GM18909 (cell line): Measurements from ENCODE around the gene PODNL1.
"Not testable (repeated sequence)": the region's sequence is repeated elsewhere in the genome, so short reads cannot be mapped to it uniquely, and the experiment has no call there.

Experiments used
- ATAC-seq: cut with Tn5 transposase; IDR thresholded peaks from one replicate; pipeline ENCODE4 v1.9.1; 2021; ENCODE audit warnings: mild to moderate bottlenecking; ENCODE audit not compliant: unreplicated experiment, poor library complexity

The PODNL1 gene

DNA sequence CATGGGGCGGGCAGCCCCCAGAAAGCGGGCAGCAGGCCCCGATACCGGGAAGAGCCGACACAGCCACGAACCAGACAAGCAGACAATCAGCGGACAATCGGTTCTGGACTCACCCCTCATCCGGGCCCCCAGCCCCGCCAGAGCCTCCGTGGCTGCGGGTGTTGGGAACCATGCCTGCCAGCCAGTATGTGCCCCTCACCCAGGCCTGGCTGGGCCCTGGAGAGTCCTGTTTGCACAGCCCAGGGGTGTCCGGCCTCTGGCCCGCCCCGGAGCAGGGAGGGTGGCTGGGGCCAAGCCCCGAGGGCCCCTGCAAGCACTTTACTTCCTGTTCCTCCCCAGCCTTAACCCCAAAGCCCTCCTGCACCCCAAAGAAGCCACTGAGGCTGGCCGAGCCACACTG, 7.8 kb downstream of the PODNL1 start:
- no peak for ATAC-seq

DNA sequence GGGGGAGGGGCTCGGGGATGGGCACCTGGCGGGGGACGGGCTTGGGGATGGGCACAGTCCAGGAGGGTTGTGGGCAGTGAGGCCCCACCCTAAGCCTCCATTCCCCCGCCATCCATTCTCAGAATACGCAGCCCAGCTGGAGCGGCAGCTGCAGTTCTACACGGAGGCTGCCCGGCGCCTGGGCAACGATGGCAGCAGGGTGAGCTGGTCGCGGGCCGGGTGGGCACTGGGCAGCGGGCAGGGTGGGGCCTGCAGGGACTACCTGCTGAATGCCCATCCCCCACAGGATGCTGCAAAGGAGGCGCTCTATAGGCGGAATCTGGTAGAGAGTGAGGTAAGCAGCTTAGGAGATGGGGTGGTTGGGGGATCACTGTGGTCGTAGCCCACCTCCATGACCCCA, 8.3 kb downstream of the PODNL1 start:
- no peak for ATAC-seq

DNA sequence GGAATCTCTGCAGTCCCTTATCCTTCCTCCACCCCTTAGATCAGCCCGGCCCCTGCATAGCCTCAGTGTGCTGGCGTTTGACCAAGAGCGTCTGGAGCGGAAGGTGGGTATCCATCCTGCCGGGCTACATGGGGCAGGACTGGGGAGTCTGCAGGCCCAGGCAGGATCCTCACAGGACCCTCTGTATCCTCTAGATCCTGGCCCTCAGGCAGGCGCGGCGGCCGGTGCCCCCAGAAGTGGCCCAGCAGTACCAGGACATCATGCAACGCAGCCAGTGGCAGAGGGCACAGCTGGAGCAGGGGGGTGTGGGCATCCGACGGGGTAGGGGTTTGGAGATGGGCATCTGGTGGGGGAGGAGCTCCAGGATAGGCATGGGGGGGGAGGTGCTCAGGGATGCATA, 8.9 kb downstream of the PODNL1 start:
- no peak for ATAC-seq

DNA sequence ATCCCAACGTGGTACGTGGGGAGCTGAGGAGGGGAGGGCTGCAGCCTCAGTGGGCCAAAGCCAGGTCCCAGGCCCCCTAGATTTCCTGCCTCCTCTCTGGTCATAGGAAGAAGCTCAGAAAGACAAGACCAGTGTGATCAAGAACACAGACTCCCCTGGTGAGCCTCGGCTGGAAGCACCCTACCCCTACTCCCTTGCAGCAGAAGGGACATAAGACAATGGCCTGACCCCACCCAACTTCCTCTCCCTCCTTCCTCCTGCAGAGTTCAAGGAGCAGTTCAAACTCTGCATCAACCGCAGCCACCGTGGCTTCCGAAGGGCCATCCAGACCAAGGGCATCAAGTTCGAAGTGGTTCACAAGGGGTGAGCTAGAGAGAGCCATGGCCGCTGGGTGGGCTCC, 11.5 kb downstream of the PODNL1 start:
- ATAC-seq, result no peak

DNA sequence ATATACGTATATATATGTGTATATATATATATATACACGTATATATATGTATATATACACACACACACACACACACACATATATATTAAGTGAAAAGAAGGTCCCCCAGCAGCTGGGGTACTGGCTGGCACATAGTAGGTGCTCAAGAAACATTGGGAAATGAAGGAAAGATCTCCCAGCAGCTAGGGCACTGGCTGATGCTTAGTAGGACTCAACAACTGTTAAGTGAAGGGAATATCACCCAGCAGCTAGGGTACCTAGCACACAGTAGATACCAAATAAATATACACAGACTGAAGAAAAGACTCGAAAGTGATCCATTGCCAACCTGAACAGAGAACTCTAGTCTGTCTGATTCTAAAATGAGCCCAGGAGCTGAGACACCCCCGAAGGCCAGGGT, 12.2 kb downstream of the PODNL1 start:
- no peak for ATAC-seq

DNA sequence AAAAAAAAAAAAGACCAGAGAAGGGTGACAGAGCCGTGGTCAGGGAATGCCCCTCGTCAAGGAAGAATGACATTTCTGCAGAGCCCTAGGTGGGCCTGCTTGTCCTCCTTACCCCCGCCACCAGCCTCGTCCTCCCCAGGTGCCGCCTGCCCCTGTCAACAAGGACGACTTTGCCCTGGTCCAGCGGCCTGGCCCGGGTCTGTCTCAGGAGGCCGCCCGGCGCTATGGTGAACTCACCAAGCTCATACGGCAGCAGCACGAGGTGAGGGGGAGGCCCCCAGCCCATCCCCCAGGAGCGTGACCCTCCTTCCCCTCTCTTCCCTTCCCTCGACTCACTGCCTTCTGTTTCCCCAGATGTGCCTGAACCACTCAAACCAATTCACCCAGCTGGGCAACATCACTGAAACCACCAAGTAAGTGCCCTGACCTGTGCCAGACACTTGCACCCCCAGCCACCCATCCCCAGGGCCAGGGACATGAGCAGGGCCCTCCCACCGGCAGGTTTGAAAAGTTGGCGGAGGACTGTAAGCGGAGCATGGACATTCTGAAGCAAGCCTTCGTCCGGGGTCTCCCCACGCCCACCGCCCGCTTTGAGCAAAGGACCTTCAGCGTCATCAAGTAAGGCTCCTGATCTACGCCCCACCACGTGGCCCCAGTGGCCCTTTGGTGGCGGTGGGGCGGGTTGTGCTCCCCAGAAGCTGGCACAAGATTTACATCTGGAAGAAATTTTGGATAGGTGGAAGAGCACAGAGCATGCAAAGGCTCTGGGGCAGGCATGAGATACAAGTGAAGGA, 14.8 kb downstream of the PODNL1 start:
- ATAC-seq, result no peak

DNA sequence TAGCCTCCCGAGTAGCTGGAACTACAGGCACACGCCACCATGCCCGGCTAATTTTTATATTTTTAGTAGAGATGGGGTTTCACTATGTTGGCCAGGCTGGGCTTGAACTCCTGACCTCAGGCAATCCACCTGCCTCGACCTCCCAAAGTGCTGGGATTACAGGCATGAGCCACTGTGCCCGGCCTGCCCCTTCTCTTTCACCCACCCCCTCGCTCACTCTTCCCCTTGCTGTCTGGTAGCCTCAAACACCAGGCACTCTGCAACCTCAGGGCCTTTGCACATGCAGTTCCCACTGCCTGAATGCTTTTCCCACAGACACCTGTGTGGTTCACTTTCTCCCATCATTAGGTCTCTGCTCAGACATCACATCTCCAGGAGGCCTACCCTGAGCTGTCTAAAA, 16.1 kb downstream of the PODNL1 start:
- ATAC-seq, result not testable (repeated sequence)

DNA sequence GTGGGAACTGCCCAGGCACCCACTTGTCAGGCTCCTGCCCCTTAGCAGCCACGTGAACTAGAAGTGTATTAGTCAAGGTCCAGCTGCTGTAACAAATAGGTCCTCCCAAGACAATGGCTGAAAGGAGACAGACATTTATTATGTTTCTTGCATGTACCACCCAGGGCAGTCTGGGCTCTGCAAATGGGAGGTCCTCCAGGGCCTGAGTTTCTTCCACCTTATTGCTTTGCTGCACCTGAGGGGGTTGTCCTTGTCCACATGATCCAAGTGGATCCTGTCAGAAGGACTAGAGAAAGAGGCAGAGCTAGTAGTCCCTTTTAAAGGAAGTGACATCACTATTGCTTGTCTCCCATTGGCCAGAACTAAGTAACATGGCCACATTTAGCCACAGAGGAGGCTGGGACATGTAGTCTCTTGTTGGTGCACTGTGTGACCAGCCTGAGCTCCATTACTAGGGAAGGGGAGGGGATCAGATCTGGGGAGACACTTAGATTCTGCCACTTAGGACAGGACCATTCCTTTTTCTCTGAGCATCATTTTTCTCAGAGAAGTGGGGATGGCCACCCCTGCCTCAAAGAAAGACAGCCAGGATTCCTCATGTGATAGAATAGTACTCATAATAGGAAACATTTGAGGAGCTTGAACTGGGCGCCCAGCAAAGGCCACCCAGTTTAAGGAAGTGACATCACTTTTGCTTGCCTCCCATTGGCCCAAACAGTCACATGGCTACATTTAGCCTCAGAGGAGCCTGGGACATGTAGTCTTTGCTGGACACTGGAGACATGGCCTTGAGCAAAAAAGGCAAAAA, 17.1 kb downstream of the PODNL1 start:
- no peak for ATAC-seq

DNA sequence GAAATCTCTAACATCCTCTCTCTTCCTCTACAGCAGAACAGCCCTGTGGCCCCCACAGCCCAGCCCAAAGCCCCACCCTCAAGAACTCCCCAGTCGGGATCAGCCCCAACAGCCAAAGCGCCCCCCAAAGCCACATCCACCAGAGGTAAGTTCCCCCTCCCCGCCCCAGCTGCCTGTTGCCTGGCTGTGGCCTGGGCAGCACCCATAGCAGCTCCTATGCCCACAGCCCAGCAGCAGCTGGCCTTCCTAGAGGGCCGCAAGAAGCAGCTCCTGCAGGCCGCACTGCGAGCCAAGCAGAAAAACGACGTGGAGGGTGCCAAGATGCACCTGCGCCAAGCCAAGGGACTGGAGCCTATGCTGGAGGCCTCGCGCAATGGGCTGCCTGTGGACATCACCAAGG, 17.7 kb downstream of the PODNL1 start:
- ATAC-seq, result no peak

DNA sequence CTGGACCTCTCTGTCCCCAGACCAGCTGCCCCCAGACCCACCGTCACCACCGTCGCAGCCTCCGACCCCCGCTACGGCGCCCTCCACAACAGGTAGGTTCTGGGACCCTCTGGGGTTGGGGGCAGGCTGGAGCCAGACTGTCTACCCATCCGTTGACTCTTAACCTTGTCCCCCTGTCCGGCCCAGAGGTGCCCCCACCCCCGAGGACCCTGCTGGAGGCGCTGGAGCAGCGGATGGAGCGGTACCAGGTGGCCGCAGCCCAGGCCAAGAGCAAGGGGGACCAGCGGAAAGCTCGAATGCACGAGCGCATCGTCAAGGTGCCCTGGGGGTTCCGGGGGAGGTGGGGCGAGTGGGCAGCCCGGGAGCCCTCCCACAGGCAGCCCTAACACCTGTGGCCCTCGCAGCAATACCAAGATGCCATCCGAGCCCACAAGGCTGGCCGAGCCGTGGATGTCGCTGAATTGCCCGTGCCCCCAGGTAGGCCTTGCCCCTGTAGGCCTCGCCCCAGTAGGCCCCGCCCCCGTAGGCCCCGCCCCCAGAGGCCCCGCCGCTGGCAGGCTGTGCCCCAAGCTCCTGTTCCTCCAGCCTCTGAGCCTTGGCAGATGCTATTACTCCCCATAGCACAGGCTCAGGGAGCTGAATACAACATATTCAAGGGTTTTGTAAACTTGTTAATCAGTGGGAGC, 19.3 kb downstream of the PODNL1 start:
- ATAC-seq, result no peak

DNA sequence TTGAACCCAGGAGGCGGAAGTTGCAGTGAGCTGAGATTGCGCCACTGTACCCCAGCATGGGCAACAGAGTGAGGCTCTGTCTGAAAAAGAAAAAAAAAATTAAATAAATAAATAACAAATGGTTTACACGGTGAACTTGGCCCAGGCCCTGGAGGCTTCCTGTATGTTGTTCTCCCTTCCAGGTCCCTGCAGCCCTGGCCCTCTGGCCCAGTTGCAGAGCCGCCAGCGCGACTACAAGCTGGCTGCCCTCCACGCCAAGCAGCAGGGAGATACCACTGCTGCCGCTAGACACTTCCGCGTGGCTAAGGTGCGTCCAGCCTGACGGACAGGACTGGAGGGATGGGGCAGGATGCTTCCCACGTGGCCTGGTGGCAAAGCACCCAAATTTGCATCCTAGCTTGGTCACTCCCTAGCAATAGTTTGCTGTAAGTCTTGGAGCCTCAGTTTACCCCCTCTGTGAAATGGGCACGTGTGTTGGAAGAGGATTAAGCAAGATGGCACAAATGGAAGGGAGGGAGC, 20.3 kb downstream of the PODNL1 start:
- no peak for ATAC-seq

DNA sequence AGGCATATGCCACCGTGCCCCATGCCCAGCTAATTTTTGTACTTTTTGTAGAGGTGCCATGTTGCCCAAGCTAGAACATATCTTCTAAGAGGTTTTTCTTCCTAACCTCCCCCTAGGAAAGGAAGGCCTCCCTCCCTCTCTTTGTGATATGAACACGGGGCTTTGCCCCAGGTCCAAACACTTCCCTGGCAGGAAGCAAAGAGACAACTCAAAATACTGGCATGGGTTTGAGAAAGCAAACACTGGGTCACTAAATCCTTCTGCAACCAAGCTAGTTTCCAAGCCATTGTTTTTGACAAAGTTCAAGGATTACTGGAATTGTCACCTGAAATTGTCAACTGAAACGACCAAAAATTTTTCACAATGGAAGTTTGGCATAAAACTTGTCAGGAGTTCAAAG, 23.4 kb downstream of the PODNL1 start:
- no peak for ATAC-seq

DNA sequence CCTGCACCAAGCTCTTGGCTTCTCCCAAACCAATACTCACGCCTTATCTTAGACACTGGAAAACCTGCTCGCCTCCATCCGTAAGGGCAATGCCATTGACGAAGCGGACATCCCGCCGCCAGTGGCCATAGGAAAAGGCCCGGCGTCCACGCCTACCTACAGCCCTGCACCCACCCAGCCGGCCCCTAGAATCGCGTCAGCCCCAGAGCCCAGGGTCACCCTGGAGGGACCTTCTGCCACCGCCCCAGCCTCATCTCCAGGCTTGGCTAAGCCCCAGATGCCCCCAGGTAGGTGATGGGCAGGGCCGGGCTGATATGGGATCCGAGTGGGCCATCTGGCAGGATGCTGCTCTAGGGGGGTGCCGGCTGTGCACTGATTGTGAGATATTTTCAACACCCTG, 24.9 kb downstream of the PODNL1 start:
- no peak for ATAC-seq

DNA sequence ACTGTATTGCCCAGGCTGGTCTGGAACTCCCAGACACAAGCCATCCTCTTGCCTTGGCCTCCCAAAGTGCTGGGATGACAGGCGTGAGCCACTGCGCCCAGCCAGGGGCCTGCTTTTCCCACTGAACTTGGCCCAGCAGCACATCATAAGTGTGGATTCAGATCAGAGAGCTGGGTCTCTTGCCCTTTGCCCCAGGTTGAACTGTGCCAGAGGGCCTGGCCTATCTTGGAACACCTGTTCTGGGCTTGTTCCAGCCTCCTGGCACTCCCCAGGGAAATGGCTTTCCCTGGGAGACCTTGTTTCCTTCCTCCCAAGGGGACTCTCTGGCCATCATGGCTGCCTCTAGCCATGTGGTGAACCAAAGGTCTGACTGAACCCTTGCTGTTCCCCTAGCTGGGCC, 28.8 kb downstream of the PODNL1 start:
- ATAC-seq, result no peak

DNA sequence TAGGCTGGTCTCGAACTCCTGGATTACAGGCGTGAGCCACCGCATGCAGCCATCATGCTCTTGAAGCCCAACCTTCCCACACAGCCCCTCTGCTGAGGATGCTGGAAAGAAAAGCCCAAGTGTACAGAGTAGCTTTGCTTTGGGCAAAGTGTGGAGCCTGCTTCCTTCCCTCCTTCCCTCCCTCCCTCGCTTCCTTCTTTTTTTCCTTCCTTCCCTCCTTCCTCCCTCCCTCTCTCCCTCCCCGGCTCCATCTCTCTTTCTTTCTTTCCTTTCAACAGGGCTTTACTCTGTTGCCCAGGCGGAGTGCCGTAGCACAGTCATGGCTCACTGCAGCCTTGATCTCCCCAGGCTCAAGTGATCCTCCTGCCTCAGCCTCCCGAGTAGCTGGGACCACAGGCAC, 29.5 kb downstream of the PODNL1 start:
- ATAC-seq, result no peak

DNA sequence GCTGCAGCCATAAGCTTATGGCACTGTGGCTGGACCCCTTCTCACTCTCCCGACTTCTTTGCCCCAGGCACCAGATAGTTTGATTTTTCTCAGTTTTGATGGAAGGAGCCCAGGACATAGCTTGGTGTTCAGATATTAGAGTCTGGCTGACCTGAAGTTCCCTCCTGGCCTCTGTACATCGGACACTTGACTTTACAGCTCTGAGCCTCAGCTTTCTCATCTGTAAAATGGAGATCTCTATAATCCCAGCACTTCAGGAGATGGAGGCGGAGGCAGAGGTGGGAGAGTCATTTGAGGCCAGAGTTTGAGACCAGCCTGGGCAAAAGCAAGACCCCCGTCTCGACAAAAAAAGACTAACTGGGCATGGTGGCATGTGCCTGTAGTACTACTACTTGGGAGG, 31.3 kb downstream of the PODNL1 start:
- ATAC-seq, result no peak

DNA sequence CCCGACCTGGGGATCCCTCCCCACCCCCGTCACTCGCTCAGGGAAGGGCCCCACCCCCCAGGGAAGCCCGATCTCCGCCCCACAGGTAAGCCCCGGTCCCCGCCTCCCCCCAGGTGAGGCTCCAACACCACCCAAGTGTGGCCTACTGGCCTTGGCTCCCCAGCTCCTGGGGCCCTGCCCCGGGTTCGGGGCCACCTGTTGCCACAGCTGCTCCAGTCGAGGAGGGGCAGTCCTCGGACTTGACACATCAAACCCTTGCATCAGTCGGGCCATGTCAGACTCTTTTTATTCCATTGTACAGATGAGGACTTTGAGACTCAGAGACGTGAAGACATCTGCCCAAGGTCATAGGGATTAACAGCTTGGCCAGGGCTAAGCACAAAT, 31.7 kb downstream of the PODNL1 start:
- peak; percentile 14 for ATAC-seq

DNA sequence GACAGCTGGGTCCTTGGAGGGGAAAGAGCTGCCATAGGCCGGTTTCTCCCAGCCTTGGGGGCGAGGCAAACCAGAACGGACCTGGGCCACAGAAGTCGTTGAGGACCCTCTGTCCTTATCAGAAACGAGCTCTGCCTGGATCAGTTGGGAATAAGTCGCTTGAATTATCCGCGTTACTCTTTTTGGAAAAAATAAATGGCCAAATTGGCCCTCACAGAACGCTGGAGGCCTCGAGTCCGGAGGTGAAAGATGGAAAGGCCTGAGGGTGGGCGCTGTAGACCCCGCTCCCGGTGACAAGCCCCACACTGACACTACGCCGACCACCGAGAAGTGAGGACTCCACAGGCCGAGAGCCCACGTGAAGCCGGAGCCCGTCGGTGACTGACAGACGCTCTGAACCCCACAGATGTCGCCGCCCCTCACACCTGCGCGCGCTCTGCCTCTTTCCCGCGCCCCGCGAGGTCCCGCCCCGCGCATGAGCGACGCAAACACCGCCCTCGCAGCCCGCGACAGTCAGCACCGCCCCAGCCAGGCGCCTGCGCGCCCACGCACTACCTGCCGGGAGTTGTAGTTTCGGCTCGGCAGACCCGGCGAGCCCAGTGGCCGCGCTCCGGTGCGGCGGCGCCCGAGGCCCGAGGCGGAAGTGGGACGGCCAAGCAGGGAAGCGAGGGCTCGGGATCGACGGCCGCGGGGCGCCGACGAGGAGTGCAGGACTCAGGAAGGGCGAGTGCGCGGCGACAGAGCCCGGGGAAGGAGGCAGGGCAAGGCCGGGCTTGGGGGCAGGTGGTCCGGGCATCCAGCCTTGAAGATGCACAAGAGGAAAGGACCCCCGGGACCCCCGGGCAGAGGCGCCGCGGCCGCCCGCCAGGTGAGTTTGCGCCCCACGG, 32.3 kb downstream of the PODNL1 start, which contains the start of the genes BRME1 and CC2D1A:
TSS of gene BRME1 (minus strand) at position 484 of the 887 bp plus-strand sequence. CDS start 1,225 bp downstream, outside the sequence.
TSS of gene CC2D1A (plus strand) at position 568 of the 887 bp plus-strand sequence. CDS start at position 809, 241 bp downstream.
- ATAC-seq, result peak; percentile 92

DNA sequence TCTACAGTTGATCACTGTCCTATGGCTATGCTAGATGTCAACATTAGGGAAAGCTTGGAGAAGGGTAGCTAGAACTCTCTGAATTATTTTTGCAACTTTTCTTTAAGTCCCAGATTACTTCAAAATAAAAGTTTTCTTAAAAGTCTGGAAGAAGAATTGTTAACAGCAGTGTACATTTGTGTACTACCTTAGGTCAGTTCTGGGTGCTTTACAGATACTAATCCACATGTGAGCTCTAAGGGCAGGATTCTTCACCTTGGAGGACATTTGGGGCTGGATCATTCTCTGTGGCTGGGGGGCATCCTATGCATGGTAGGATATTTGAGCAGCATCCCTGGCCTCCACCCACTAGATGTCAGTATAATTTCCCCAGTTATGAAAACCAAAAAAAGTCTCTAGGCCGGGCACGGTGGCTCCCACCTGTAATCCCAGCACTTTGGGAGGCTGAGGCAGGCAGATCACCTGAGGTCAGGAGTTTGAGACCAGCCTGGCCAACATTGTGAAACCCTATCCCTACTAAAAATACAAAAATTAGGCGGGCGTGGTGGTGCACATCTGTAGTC, 35.1 kb downstream of the PODNL1 start:
- ATAC-seq, result no peak
